NCI-H2029 (cell line): ENCODE measurements around the gene DDX39B.
"Not testable (repeated sequence)": the region's sequence is repeated elsewhere in the genome, so short reads cannot be mapped to it uniquely, and the experiment has no call there.

Experiments used
- DNase-seq: peaks from one replicate; lab custom pipeline; 2025; lab: John Stamatoyannopoulos, UW

DDX39B gene

DNA sequence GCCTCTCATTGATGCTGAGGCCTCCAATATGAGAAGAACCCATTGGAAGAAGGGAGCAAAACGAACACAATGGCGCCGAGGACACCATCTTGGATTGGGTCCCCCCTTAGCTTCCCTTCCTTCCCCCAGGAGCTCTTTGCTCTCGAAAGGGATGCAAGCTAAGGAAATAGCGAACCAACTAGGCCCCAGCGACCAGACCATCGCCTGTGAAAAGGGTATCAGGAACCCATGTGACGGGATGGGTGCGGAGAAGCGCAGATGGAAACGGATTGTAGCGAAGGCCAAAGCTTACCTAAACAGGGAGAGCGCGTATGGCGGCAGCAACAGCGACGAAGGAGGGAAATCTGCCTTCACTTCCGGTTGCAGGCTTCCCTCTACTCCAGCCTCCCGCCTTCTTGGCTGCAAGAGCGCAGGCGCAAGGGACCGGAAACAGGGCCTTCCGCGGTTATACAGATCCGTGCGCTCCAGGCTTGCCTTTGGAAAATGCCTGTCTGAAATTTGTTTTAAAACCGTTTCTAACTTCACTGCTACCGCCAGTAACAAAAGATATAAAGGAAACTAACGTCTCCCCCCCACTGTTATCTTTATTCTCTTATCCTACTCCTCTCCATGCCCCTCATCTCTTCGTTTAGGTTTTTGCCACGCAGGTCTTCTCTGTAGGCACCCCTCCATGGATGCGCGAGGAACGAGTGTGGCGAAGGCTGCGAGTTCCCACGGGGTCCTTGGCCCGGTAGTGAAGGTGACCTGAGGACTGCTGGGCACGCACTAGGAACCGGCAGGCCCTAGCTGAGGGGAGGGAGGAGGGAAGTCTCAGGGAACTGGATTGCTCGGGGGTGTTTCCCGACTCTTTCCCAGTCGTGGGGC is at the start of gene DDX39B:
Gene DDX39B (minus strand): TSS at position 346 of the 864 bp plus-strand sequence. CDS start 1,471 bp downstream, outside the sequence.
- peak; percentile 97 for DNase-seq

DNA sequence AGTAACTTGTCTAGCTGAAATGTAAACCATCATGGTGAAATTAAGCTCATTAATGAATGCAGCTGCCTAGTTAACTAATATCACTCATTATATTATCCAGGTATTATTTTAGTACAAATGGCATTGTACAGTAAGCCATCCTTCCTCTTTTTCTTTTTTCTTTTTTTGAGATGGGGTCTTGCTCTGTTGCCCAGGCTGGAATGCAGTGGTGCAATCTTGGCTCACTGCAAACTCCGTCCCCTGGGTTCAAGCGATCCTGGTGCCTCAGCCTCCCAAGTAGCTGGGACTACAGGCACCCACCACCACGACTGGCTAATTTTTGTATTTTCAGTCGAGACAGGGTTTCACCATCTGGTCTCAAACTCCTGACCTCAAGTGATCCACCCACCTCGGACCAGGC is 48.9 kb upstream of the DDX39B start:
- not testable (repeated sequence) for DNase-seq

- no peak for DNase-seq
Observed at GRCh38 chr6:31588871-31589650, 47.3 kb upstream of the DDX39B start.

DNA sequence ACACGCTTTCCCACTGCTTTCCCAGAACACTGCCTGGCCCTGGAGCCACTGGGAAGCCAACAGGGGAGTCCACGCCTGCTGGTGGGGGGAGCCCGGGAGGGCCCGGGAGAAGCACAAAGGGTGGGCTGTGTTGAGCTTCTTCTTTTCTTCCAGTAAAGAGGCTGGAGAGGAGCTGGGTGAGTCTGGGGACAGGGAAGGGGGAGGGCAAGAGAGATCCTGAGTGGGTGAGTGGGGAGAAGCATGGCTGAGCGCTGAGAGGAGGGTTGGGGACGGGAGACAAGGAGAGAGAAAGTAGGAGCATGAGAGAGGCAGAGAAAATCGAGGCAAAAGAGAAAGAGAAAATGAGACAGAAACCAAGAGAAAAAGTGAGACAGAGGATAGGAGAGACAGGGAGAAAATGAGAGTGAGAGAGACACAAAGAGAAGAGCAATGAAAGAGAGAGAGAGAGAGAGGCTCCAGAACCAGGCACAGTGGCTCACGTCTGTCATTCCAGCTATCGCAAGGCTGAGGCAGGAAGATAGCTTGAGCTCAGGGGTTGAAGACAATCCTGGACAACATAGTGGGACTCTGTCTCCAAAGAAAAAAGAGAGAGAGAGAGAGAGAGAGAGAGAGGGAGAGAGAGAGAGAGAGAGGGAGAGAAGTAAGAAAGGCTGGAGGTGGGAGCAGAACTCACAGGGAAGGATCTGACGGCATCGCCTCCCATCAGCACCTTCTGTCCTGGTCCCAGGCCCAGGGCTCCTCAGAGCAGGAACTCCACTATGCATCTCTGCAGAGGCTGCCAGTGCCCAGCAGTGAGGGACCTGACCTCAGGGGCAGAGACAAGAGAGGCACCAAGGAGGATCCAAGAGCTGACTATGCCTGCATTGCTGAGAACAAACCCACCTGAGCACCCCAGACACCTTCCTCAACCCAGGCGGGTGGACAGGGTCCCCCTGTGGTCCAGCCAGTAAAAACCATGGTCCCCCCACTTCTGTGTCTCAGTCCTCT is 46.3 kb upstream of the DDX39B start:
- DNase-seq = no peak

DNA sequence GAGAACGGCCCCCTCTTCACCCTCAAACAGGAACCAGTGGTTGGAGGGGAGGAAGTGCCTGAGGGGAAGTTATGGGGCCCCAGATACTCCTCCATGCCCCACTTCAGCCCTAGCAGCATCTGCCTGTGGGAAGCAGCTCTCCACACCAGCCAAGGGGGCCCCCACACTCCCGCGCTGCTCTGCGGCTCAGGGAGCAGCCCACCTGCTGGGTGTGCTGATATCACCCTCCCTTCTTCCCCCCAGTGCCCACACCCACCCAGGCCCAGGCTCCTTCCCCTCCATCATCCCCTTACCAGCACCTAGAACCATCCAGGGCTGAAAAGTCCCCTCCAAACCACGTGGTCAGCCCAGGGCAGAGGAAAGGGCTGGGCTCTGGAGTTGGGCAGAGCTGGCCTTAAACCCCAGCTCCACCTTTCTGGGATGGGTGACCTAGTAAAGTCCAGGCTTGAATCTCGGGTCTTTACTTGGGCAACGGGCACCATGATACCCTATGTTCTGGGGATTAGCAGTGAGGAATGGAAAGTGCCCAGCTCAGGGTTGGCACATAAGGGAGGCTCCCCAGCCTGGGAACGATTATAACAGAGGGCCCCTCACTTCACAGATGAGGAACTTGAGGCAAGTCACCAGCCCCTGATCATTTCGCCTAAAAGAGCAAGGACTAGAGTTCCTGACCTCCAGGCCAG is 44.9 kb upstream of the DDX39B start:
- no peak for DNase-seq

DNA sequence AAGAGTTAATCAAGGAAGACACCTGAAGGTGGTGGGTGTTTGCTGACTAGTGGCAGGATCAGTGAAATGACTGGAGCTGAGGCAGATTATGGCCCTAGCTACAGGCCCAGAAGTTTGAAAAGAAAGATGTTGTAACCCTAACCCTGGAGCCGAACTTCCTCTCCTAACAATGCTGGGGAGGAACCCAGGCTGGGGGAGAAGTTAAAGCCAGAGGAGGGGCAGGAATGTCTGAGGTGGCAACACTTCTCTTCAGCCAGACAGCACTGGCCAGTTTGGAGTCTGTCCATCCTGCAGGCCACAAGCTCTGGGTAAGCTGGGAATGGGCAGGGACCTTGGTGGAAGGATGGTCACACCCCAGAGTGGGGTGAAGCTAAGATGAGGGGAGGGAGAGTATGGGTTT is 44.2 kb upstream of the DDX39B start, which contains the start of gene LST1:
Gene LST1 (plus strand): TSS at position 270 of the 400 bp plus-strand sequence. CDS start 1,023 bp downstream, outside the sequence.
- no peak for DNase-seq

DNA sequence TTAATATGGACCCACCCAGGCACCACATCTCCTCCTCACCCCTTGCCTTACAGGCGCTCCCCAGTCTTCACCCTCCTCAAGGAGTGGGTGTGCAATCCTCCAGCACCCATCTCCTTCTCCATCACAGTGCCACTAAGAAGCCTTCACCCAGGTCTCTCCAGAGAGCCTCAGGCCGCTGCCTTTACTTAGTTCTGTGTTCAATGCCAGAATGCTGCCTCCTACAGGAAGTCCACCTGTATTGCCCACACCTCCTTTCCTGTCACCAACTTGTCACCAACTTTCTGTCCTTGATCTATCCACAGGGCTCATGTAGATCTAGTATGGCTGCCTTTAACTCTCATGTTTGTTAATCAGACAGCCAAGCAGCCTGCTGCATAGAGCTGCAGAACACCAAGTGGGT is 43.7 kb upstream of the DDX39B start:
- DNase-seq = no peak

DNA sequence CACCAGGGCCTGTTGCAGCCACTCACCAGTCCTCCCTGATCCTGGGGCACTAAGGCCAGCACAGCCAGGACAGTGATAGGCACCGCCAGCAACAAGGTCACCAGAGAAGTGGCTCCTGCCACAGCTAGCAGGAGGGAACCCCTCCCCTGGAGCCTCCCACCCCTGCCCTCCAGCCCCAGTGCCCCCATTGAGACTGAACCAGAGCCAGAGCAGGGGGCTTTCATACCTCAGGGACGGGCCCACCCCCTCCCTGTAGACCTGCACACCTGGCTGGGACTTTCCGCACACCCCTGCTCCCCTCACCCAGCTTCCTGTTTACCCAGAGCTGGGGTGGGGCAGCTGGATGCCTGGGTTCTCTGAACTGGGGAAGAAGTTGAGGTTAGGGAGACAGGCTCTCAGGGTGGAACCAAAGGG is 40.4 kb upstream of the DDX39B start, which contains the start of gene LTB:
Gene LTB (minus strand): TSS at position 195 of the 414 bp plus-strand sequence. CDS start 7 bp downstream, at position 188.
- no peak for DNase-seq

GRCh38 chr6:31581434-31582229 is 39.8 kb upstream of the DDX39B start:
- no peak for DNase-seq

- DNase-seq = peak; percentile 46
Observed at GRCh38 chr6:31580807-31581433, 39.1 kb upstream of the DDX39B start.

GRCh38 chr6:31580438-31580740 is 38.6 kb upstream of the DDX39B start:
- no peak for DNase-seq

DNA sequence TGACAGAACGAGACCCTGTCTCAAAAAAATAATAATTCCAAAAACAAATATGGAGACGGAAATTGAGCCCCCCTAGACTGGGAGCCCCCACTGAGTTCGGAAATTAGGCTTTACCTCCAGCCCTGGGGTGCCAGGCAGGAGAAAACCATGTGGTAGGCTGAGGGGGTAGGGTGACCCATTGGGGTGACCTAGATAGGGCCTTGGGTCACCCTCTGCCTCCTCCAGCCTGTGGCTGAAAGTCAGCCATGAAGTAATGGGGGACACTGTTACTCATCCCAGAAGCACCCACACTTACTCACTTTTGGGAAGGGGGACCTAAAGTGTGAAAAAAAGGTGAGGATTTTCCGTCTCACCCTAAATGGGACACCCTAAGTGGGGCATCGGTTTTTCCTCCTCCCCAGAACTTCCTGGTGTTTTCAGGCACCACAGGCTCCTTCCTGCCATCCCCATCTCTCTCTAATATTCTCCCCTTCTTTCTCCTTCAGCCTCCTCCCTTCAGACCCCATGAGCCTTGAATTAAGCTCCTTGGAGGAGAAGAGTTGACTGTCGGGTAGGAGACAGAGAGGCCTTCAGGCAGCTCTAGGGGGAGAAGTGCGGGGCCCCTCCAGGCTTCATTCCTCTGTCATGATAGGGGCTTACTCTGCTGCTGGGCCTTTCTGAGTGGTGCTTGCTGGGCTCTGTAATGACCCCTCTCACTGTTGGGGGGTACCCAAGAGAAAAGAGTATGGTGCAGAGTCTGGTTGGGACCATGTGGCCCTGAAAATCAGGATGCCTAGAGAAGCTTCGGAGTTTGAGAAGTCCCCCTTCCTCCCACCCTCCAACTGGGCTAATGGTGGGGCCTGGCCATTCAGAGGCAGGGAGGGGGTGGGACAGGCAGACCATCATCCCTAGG is 38.0 kb upstream of the DDX39B start:
- no peak for DNase-seq

DNA sequence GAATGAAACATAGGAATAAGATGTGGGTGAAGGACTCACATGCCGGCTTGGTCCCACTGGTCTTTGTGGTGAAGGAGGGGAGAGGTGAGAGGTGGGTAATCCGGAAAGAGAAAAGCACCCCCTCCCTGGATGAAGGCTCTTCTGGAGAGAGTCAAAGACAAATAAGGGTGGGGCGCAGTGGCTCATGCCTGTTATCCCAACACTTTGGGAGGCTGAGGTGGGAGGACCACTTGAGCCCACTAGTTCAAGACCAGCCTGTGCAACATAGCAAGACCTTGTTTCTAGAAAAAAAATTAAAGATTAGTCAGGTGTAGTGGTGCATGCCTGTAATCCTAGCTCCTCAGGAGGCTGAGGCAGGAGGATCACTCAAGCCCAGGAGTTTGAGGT is 37.3 kb upstream of the DDX39B start:
- no peak for DNase-seq

GRCh38 chr6:31578184-31579118 is 36.6 kb upstream of the DDX39B start:
- no peak for DNase-seq

- no peak for DNase-seq
Observed at GRCh38 chr6:31577579-31577966, 35.8 kb upstream of the DDX39B start.

- no peak for DNase-seq
Observed at GRCh38 chr6:31576897-31577578, 35.2 kb upstream of the DDX39B start.
